Keratinocyte (primary cell): ENCODE results near the gene MIS18BP1. TPM values are rescaled to one million over a fixed set of nuclear protein-coding genes. Genes with fewer than 3 reads are reported as not detected.

Source experiments
- DNase-seq: peaks from one replicate; pipeline ENCODE4 v3.0.0-alpha.2; 2011; ENCODE audit warnings: low read depth, missing footprints, low spot score
- FAIRE-seq: peaks from 2 replicates; lab custom pipeline; 2011; peaks lifted over from hg19 to GRCh38; lab: Jason Lieb, UNC
- H2AFZ ChIP-seq: 2 replicates; pipeline ENCODE4 v1.6.0; 2012; ENCODE audit warnings: low read length, control low read depth, inconsistent platforms; ENCODE audit not compliant: control insufficient read depth
- H3K27ac ChIP-seq: 2 replicates; pipeline ENCODE4 v1.5.1; 2011; ENCODE audit warnings: low read length; ENCODE audit not compliant: control insufficient read depth, insufficient read depth
- H3K27me3 ChIP-seq: 3 replicates; pipeline ENCODE4 v1.6.0; 2011; ENCODE audit warnings: low read length; ENCODE audit not compliant: control insufficient read depth, insufficient read depth; ENCODE audit errors: extremely low read depth
- H3K36me3 ChIP-seq, 2 experiments: 2 replicates in 1 of 2; 3 replicates in 1 of 2; pipeline ENCODE4 v1.5.1; 2011; ENCODE audit warnings: low read length in 2 of 2, mild to moderate bottlenecking in 1 of 2; ENCODE audit not compliant: control insufficient read depth in 2 of 2, insufficient read depth in 2 of 2; ENCODE audit errors: extremely low read depth in 1 of 2
- H3K4me1 ChIP-seq: 3 replicates; pipeline ENCODE4 v1.5.1; 2011; ENCODE audit warnings: low read length; ENCODE audit not compliant: control insufficient read depth, insufficient read depth; ENCODE audit errors: extremely low read depth
- H3K4me2 ChIP-seq: 3 replicates; pipeline ENCODE4 v1.6.0; 2011; ENCODE audit warnings: low read depth, low read length; ENCODE audit not compliant: control insufficient read depth, insufficient read depth; ENCODE audit errors: extremely low read depth
- H3K4me3 ChIP-seq, 3 experiments: fragments of 200-600 bp in 1 of 3; sonication (generic) in 1 of 3; 2 replicates in 2 of 3; 3 replicates in 1 of 3; pipeline ENCODE4 v1.5.1; 2011 to 2016; ENCODE audit warnings: low read length in 3 of 3, mild to moderate bottlenecking in 3 of 3, control low read depth in 2 of 3, inconsistent platforms in 1 of 3, low read depth in 1 of 3, mixed read lengths in 1 of 3, mixed run types in 1 of 3, moderate library complexity in 1 of 3; ENCODE audit not compliant: control insufficient read depth in 2 of 3, insufficient read depth in 2 of 3; ENCODE audit errors: extremely low read depth in 1 of 3
- H3K79me2 ChIP-seq: 2 replicates; pipeline ENCODE4 v1.6.0; 2012; ENCODE audit warnings: low read length; ENCODE audit not compliant: control insufficient read depth, insufficient read depth
- H3K9ac ChIP-seq: 3 replicates; pipeline ENCODE4 v1.6.0; 2011; ENCODE audit warnings: low read length; ENCODE audit not compliant: control insufficient read depth, insufficient read depth; ENCODE audit errors: extremely low read depth
- H3K9me1 ChIP-seq: 3 replicates; pipeline ENCODE4 v1.6.0; 2011; ENCODE audit warnings: low read length; ENCODE audit not compliant: control insufficient read depth, insufficient read depth; ENCODE audit errors: extremely low read depth
- H3K9me3 ChIP-seq: 2 replicates; pipeline ENCODE4 v1.5.1; 2012; ENCODE audit warnings: low read depth, low read length; ENCODE audit not compliant: control insufficient read depth
- H4K20me1 ChIP-seq: 3 replicates; pipeline ENCODE4 v1.6.0; 2011; ENCODE audit warnings: low read length; ENCODE audit not compliant: control insufficient read depth, insufficient read depth; ENCODE audit errors: extremely low read depth
- CTCF ChIP-seq, 3 experiments: IDR thresholded peaks in 1 of 3; conservative IDR thresholded peaks in 1 of 3; optimal IDR thresholded peaks in 1 of 3; 2 replicates in 2 of 3; 3 replicates in 1 of 3; pipeline versions ENCODE3 to v1.5.1; 2011; ENCODE audit warnings: low read length in 3 of 3, mild to moderate bottlenecking in 3 of 3, moderate library complexity in 2 of 3, control low read depth in 1 of 3, inconsistent platforms in 1 of 3; ENCODE audit not compliant: insufficient read depth in 2 of 3; ENCODE audit errors: extremely low read depth in 1 of 3
- EZH2 ChIP-seq: IDR thresholded peaks from one replicate; pipeline ENCODE4 v1.6.1; 2012; ENCODE audit warnings: inconsistent platforms, mild to moderate bottlenecking, low read length, moderate library complexity
- dilution Hi-C: fragments of 300-500 bp; cut with MboI; formaldehyde crosslinking; loops from one replicate; pipeline ENCODE4 v1.7.0; 2020; ENCODE audit warnings: low sequenced_read_pairs; ENCODE audit not compliant: extremely low pct_ligation_motif_present
- polyA plus RNA-seq, 5 experiments: library from polyadenylated mRNA; depleted of rRNA in 3 of 5; stranded (reverse) in 3 of 5; stranded (forward) in 1 of 5; unstranded in 1 of 5; fragments of >200 nt; gene quantifications; 1 replicate in 1 of 5; 2 replicates in 3 of 5; 3 replicates in 1 of 5; pipeline versions ENCODE4 v1.2.1 to v1.2.3, GENCODE V29; 2011 to 2012; ENCODE audit warnings: missing spikeins in 2 of 5, low read depth in 1 of 5, low replicate concordance in 1 of 5

MIS18BP1 gene
- polyA plus RNA-seq, 1 donor (not counting 4 experiments of a cell fraction or from before 2014, with no cell fraction given) = 20.2 TPM

DNA sequence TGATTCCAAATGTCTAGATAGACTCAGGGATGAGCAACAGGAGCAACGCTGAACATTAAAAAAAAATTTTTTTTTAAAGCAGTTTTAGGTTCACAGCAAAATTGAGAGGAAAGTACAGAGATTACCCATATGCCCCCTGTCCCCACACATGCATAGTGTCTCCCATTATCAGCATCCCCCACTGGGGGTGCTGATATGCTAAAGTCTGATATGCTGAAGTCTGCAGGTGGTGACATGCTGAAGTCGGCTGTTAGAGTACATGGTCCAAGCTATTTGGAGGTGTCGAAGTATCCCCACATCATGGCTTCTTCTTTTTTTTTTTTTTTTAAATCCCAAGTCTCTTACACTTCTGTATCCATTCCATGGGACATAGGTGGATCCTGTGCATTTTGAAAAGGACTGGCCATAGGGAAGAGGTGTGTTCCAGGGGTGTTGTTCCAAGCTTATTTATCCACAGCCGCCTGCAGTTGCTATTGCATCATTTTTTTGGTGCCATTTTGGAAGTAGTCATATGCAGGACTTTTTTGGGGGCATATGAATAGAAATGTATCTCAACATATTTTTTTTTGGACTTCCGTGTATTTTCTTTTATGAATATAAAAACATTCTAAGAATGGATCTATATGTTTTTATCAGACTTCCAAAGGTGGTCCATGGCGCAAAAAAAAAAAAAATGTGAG, 19.0 kb upstream of the MIS18BP1 start:
- TF ChIP-seq CTCF (optimal IDR thresholded peaks at IDR 0.05 in 1 of 3, IDR thresholded peaks at IDR 0.05 in 1 of 3, conservative IDR thresholded peaks at IDR 0.05 in 1 of 3; ENCODE audit: extremely low read depth in 1 of 3, insufficient read depth in 2 of 3, low read length in 3 of 3) = no peak
- TF ChIP-seq EZH2 = no peak
- dilution Hi-C loops = no loop called here
- no peak for FAIRE-seq

DNA sequence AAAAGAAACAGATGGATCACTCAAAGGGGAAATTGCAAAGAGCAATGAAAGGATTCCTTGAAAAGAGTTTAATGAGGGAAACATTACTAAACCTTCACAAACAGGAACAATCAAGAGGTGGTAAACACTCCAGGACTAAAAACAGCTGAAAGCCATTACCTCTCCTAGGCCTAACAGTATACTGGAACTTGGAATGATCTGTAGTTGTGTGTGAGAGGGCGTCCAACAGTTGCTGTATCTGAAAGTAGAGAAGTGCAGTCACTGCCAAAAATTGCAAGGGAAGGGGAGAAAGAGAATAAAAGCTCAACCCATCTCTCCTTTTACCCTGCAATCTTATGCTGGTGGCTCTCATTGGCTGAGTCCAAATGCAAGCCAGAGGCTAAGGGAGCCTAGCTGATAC, 17.0 kb upstream of the MIS18BP1 start:
- H3K4me2 ChIP-seq = no peak overlapping the region
- no peaks in the 10 kb centered on the region for H3K27me3 ChIP-seq
- H4K20me1 ChIP-seq = no peaks in the 10 kb centered on the region
- H3K79me2 ChIP-seq = no peaks in the 10 kb centered on the region
- H2AFZ ChIP-seq = no peak overlapping the region
- dilution Hi-C loops = no loop called here
- no peak for TF ChIP-seq EZH2
- TF ChIP-seq CTCF (optimal IDR thresholded peaks at IDR 0.05 in 1 of 3, IDR thresholded peaks at IDR 0.05 in 1 of 3, conservative IDR thresholded peaks at IDR 0.05 in 1 of 3; ENCODE audit: extremely low read depth in 1 of 3, insufficient read depth in 2 of 3, low read length in 3 of 3) = no peak
- no peaks in the 10 kb centered on the region for H3K4me1 ChIP-seq
- H3K9me1 ChIP-seq = no peaks in the 10 kb centered on the region
- H3K36me3 ChIP-seq = no peaks in the 10 kb centered on the region
- H3K9me3 ChIP-seq = no peaks in the 10 kb centered on the region
- no peak overlapping the region for H3K4me3 ChIP-seq
- no peak overlapping the region for H3K9ac ChIP-seq
- FAIRE-seq = no peak
- no peak for DNase-seq
- H3K27ac ChIP-seq = no peak overlapping the region

More for the DNA sequence above, 19.0 kb upstream of the MIS18BP1 start:
- Histone ChIP-seq H3K36me3 (no peaks in the 10 kb centered on the region), H4K20me1 (no peaks in the 10 kb centered on the region), H3K4me2 (no peak overlapping the region), H3K9me1 (no peaks in the 10 kb centered on the region), H3K79me2 (no peaks in the 10 kb centered on the region), H2AFZ (no peak overlapping the region), H3K9ac (no peak overlapping the region), H3K27ac (no peak overlapping the region), H3K27me3 (no peaks in the 10 kb centered on the region), H3K9me3 (no peaks in the 10 kb centered on the region), H3K4me1 (no peaks in the 10 kb centered on the region), H3K4me3 (no peak overlapping the region)
- no peak for DNase-seq
